GM10266 (cell line): ENCODE measurements around the gene GAB2.

Source experiments
- DNase-seq: peaks from one replicate; pipeline ENCODE4 v3.0.0; 2012; ENCODE audit errors: extremely low spot score
- TF ChIP-seq, protein P1 (sequence below): IDR thresholded peaks from 2 replicates; pipeline ENCODE4 v1.5.1; 2012; ENCODE audit warnings: mild to moderate bottlenecking, low read depth; ENCODE audit not compliant: control insufficient read depth, insufficient read depth; ENCODE audit errors: missing control alignments

GAB2 gene

GRCh38 chr11:78349624-78350023 is 68.0 kb downstream of the GAB2 start:
- no peak for DNase-seq
- TF ChIP-seq, protein P1, sequence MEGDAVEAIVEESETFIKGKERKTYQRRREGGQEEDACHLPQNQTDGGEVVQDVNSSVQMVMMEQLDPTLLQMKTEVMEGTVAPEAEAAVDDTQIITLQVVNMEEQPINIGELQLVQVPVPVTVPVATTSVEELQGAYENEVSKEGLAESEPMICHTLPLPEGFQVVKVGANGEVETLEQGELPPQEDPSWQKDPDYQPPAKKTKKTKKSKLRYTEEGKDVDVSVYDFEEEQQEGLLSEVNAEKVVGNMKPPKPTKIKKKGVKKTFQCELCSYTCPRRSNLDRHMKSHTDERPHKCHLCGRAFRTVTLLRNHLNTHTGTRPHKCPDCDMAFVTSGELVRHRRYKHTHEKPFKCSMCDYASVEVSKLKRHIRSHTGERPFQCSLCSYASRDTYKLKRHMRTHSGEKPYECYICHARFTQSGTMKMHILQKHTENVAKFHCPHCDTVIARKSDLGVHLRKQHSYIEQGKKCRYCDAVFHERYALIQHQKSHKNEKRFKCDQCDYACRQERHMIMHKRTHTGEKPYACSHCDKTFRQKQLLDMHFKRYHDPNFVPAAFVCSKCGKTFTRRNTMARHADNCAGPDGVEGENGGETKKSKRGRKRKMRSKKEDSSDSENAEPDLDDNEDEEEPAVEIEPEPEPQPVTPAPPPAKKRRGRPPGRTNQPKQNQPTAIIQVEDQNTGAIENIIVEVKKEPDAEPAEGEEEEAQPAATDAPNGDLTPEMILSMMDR: no peak

DNA sequence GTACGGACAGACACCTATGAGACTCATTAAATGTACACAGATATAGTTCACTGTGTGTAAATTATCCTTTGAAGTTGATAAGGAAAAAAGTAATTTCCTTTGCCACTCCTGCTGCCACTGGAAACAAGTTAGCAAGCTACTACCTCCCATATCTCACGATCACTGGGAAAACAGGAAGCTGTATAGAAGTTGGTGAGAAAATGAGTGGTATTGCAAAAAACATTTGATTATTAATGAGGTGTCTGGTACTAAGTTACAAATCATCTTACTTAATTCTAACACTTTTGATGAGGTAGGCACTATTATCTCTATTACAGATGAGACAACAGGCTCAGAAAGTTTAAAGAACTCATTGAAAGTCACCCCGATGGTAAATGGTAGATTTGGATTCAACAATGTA is 68.5 kb downstream of the GAB2 start:
- TF ChIP-seq, protein P1: no peak
- DNase-seq: no peak

GRCh38 chr11:78347956-78348355 is 69.7 kb downstream of the GAB2 start:
- no peak for DNase-seq
- TF ChIP-seq, protein P1: no peak

- TF ChIP-seq, protein P1: no peak
Measured at GRCh38 chr11:78346799-78347198, 70.8 kb downstream of the GAB2 start.

GRCh38 chr11:78345450-78345849 is 72.2 kb downstream of the GAB2 start:
- DNase-seq: no peak
- TF ChIP-seq, protein P1: no peak

More at GRCh38 chr11:78346799-78347198, 70.8 kb downstream of the GAB2 start:
- DNase-seq: no peak

- TF ChIP-seq, protein P1: no peak
- DNase-seq: no peak
Measured at GRCh38 chr11:78344676-78345075, 72.9 kb downstream of the GAB2 start.

- DNase-seq: no peak
- TF ChIP-seq, protein P1: no peak
Measured at GRCh38 chr11:78344094-78344493, 73.5 kb downstream of the GAB2 start.
